ENCODE results near the gene ASS1.

DNA sequence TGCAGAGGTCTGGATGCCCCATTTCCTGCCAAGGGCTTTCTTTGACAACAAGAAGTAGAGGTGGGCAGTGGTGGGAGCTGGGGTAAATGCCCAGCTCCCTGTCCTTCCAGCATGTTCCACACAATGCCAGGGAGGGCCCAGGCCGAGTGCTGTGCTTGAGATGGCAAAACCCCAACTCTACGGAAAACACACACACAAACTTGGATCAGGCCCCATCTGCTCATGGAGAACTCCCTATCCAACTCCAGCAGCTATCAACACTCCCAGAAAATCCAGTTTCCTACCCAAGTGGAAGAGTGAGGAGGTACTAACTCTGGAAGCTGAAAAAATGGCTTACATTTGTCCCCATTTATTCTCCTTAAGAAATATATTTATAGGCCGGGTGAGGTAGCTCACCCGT, 73.5 kb downstream of the ASS1 start:
- no peak for TF ChIP-seq EZH2 (IDR thresholded peaks at IDR 0.05; ENCODE audit: low read length, unreplicated experiment)
- TF ChIP-seq, protein P1, sequence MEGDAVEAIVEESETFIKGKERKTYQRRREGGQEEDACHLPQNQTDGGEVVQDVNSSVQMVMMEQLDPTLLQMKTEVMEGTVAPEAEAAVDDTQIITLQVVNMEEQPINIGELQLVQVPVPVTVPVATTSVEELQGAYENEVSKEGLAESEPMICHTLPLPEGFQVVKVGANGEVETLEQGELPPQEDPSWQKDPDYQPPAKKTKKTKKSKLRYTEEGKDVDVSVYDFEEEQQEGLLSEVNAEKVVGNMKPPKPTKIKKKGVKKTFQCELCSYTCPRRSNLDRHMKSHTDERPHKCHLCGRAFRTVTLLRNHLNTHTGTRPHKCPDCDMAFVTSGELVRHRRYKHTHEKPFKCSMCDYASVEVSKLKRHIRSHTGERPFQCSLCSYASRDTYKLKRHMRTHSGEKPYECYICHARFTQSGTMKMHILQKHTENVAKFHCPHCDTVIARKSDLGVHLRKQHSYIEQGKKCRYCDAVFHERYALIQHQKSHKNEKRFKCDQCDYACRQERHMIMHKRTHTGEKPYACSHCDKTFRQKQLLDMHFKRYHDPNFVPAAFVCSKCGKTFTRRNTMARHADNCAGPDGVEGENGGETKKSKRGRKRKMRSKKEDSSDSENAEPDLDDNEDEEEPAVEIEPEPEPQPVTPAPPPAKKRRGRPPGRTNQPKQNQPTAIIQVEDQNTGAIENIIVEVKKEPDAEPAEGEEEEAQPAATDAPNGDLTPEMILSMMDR (conservative IDR thresholded peaks at IDR 0.05; ENCODE audit: low read depth, low read length): no peak
